Ovary (tissue), 9 donors: ENCODE data around the gene DPYSL3. TPM values are rescaled to one million over a fixed set of nuclear protein-coding genes. Genes with fewer than 3 reads are reported as not detected.
A peak's percentile ranks its signal among the peaks of the same experiment; 100 is the strongest.

Experiments
- DNase-seq, 5 donors: peaks; one replicate each; pipeline ENCODE4 v3.0.0-alpha.2; 2019 to 2020
- H3K27ac ChIP-seq, 2 donors: fragments of 200-600 bp; one replicate each; pipeline versions ENCODE4 v1.5.1 to v1.8.0; 2019 to 2022
- H3K27me3 ChIP-seq: fragments of 200-600 bp; one replicate; pipeline ENCODE4 v1.8.0; 2022
- H3K36me3 ChIP-seq: fragments of 200-600 bp; sonication (generic); one replicate; pipeline ENCODE4 v1.5.1; 2019
- H3K4me1 ChIP-seq: one replicate; pipeline ENCODE4 v1.8.1; 2013; ENCODE audit warnings: mild to moderate bottlenecking, moderate library complexity; ENCODE audit not compliant: insufficient read depth
- H3K4me3 ChIP-seq: fragments of 200-600 bp; sonication (generic); one replicate; pipeline ENCODE4 v1.5.1; 2017
- H3K9me3 ChIP-seq, 2 donors: fragments of 200-600 bp in 1 of 2; sonication (generic) in 1 of 2; one replicate each; pipeline versions ENCODE4 v1.5.1 to v1.8.1; 2013 to 2019; ENCODE audit warnings: mild to moderate bottlenecking in 1 of 2, moderate library complexity in 1 of 2
- CTCF ChIP-seq, 3 donors: fragments of 450-650 bp in 2 of 3; fragments of 200-600 bp in 1 of 3; IDR thresholded peaks; one replicate each; pipeline versions ENCODE4 v1.5.1 to v1.8.0; 2016 to 2022; ENCODE audit warnings: antibody characterized with exemption in 3 of 3, mild to moderate bottlenecking in 1 of 3
- EP300 ChIP-seq: sonication (generic); formaldehyde crosslinking; IDR thresholded peaks from one replicate; pipeline ENCODE4 v1.6.1; 2017; ENCODE audit warnings: antibody characterized with exemption
- POLR2A ChIP-seq: fragments of 450-650 bp; IDR thresholded peaks from one replicate; pipeline ENCODE4 v1.6.1; 2017; ENCODE audit warnings: antibody characterized with exemption, mild to moderate bottlenecking, moderate library complexity
- whole genome bisulfite sequencing, 3 donors: extraction: QIAGEN DNeasy Blood & Tissue Kit in 1 of 3; methylation state at CpG; one replicate each; pipeline versions ENCODE4 v1.1.5 to v1.1.7; 2013 to 2017; 5-methylcytosine and 5-hydroxymethylcytosine counted together
- intact Hi-C, 4 donors: fragments of 100-400 bp; cut with DNase I; formaldehyde crosslinking; loops; one replicate each; pipeline versions ENCODE4 v1.11.0 to v1.15.1; 2022 to 2023
- polyA plus RNA-seq, 2 donors: library from polyadenylated mRNA; stranded (reverse); fragments of 200-250 nt in 1 of 2; fragments of 350-450 nt in 1 of 2; fragmentation: Illumina TruSeq in 1 of 2; extraction: RNeasy Lipid Tissue Mini Kit (QIAGEN cat#74804) in 1 of 2; gene quantifications; one replicate each; pipeline ENCODE4 v1.2.3, GENCODE V29; 2013 to 2014
- total RNA-seq, 7 donors: library from RNA; depleted of rRNA in 2 of 7; stranded (reverse); fragments of >200 nt in 2 of 7; fragmentation: NEBNext Ultra II Directional in 3 of 7; extraction: Animal tissue kit (Norgen Biotek cat#: 25700) in 3 of 7; gene quantifications; one replicate each; pipeline versions ENCODE4 v1.1.0 to v1.2.4, GENCODE V29; 2016 to 2023
- donor health status: DM: no; HTN: no; CAD: no; lungs with moderate emphysema.
- donor health status: DM: no; HTN: no; CAD: no.
- donor health status: Bipolar disorder and iron deficiency.
- donor health status: DM: yes; HTN: yes; CAD: no.
- donor health status: DM: no; HTN: no; CAD: no.
- donor health status: DM: yes; HTN: yes; CAD: no.

The DPYSL3 gene
- total and polyA plus RNA-seq, 9 donors, result 77.9 to 606 (median 158) TPM

- H3K4me3 ChIP-seq, result no peak overlapping the region
- no peak overlapping the region for H3K27ac ChIP-seq
- no peaks in the 10 kb centered on the region for H3K4me1 ChIP-seq
- H3K9me3 ChIP-seq, result no peaks in the 10 kb centered on the region
- no peaks in the 10 kb centered on the region for H3K36me3 ChIP-seq
- peak in 1 of 5 donors; percentile 42 for DNase-seq
- TF ChIP-seq EP300 (no peak), CTCF (IDR thresholded peaks at IDR 0.05) (no peak), POLR2A (no peak)
- 9 to 22% (median 18%) methylated on average over 3 of the region's 3 CpGs for WGBS, 3 donors
- intact Hi-C loops, result no loop called here
- no peaks in the 10 kb centered on the region for H3K27me3 ChIP-seq
These were observed 37.9 kb upstream of the DPYSL3 start for GRCh38 chr5:147547730-147548129.

- Histone ChIP-seq H3K4me3 (no peak overlapping the region), H3K9me3 (no peaks in the 10 kb centered on the region), H3K4me1 (no peaks in the 10 kb centered on the region), H3K27me3 (no peaks in the 10 kb centered on the region), H3K27ac (no peak overlapping the region), H3K36me3 (no peaks in the 10 kb centered on the region)
- WGBS, 3 donors, result 77 to 87% (median 86%) methylated on average over 5 of the region's 5 CpGs
- TF ChIP-seq EP300 (no peak), POLR2A (no peak)
- intact Hi-C loops, result no loop called here
- DNase-seq, result no peak
These were observed 34.7 kb upstream of the DPYSL3 start for GRCh38 chr5:147544556-147544955.

GRCh38 chr5:147539053-147539452, 29.2 kb upstream of the DPYSL3 start:
- intact Hi-C loops, result no loop called here
- 22 to 26% (median 22%) methylated on average over 1 of the region's 1 CpG for WGBS, 3 donors

GRCh38 chr5:147538236-147538635, 28.4 kb upstream of the DPYSL3 start:
- WGBS, 3 donors, result 20 to 41% (median 24%) methylated on average over 1 of the region's 1 CpG
- no peaks in the 10 kb centered on the region for H3K36me3 ChIP-seq
- intact Hi-C loops, result no loop called here
- H3K9me3 ChIP-seq, result no peaks in the 10 kb centered on the region
- DNase-seq, result no peak
- H3K4me3 ChIP-seq, result no peak overlapping the region
- H3K27me3 ChIP-seq, result no peaks in the 10 kb centered on the region
- peaks cover 1% of the 10 kb centered on the region for H3K4me1 ChIP-seq
- TF ChIP-seq CTCF (IDR thresholded peaks at IDR 0.05), result no peak
- TF ChIP-seq POLR2A, result no peak
- TF ChIP-seq EP300, result no peak
- H3K27ac ChIP-seq, result no peak overlapping the region

More at GRCh38 chr5:147539053-147539452, 29.2 kb upstream of the DPYSL3 start:
- DNase-seq, result no peak
- Histone ChIP-seq H3K27ac (no peak overlapping the region), H3K27me3 (no peaks in the 10 kb centered on the region), H3K4me1 (peaks cover 1% of the 10 kb centered on the region), H3K9me3 (no peaks in the 10 kb centered on the region), H3K4me3 (no peak overlapping the region), H3K36me3 (no peaks in the 10 kb centered on the region)
- TF ChIP-seq POLR2A, result no peak
- no peak for TF ChIP-seq CTCF (IDR thresholded peaks at IDR 0.05)

- TF ChIP-seq EP300, result no peak
- no peak for TF ChIP-seq POLR2A
- no peak for TF ChIP-seq CTCF (IDR thresholded peaks at IDR 0.05)
These were observed 24.5 kb upstream of the DPYSL3 start for GRCh38 chr5:147534172-147534951.

More at GRCh38 chr5:147534172-147534951, 24.5 kb upstream of the DPYSL3 start:
- Histone ChIP-seq H3K27me3 (no peaks in the 10 kb centered on the region), H3K9me3 (no peaks in the 10 kb centered on the region), H3K4me1 (peaks cover 4% of the 10 kb centered on the region), H3K27ac (no peak overlapping the region), H3K4me3 (no peak overlapping the region), H3K36me3 (no peaks in the 10 kb centered on the region)
- intact Hi-C loops, result no loop called here
- no peak for DNase-seq
- WGBS, 3 donors, result 56 to 58% (median 56%) methylated on average over 3 of the region's 3 CpGs
